ENCODE data around the gene LARP1B.

- peak; percentile 74 to 90 (median 85) for TF ChIP-seq CTCF (IDR thresholded peaks at IDR 0.05)
- no peak for TF ChIP-seq POLR2A (IDR thresholded peaks at IDR 0.05)
Measured at GRCh38 chr4:128191115-128191781, 130.1 kb downstream of the LARP1B start.

Data from heart left ventricle (tissue), 13 donors.